Right lobe of liver (tissue), 6 donors: ENCODE results near the gene MYH15. TPM values are rescaled to one million over a fixed set of nuclear protein-coding genes. Genes with fewer than 3 reads are reported as not detected.

Experiments
- ATAC-seq, 4 donors: fragments of 200-7000 bp; cut with Tn5 transposase; one replicate each; pipeline ENCODE4 v1.9.1; 2020; ENCODE audit warnings: mild to moderate bottlenecking in 4 of 4, moderate library complexity in 4 of 4
- DNase-seq, 3 donors: peaks; one replicate each; pipeline ENCODE4 v3.0.0-alpha.2; 2020
- H3K27ac ChIP-seq, 3 donors: fragments of 200-600 bp; one replicate each; pipeline ENCODE4 v1.8.0; 2022
- H3K27me3 ChIP-seq, 2 donors: fragments of 200-600 bp; one replicate each; pipeline ENCODE4 v1.8.0; 2022
- H3K36me3 ChIP-seq, 4 donors: fragments of 200-600 bp; sonication (generic) in 1 of 4; one replicate each; pipeline versions ENCODE4 v1.5.1 to v1.8.0; 2017 to 2022; ENCODE audit warnings: control low read depth in 1 of 4
- H3K4me1 ChIP-seq, 4 donors: fragments of 200-600 bp; sonication (generic) in 1 of 4; one replicate each; pipeline versions ENCODE4 v1.5.1 to v1.8.0; 2017 to 2022; ENCODE audit warnings: control low read depth in 1 of 4
- H3K4me3 ChIP-seq, 3 donors: fragments of 200-600 bp; one replicate each; pipeline ENCODE4 v1.8.0; 2022
- H3K9me3 ChIP-seq, 4 donors: fragments of 200-600 bp; sonication (generic) in 1 of 4; one replicate each; pipeline versions ENCODE4 v1.5.1 to v1.8.0; 2017 to 2022; ENCODE audit warnings: control low read depth in 1 of 4
- CTCF ChIP-seq, 4 donors: fragments of 200-600 bp in 3 of 4; fragments of 450-650 bp in 1 of 4; IDR thresholded peaks; one replicate each; pipeline versions ENCODE4 v1.5.1 to v1.8.0; 2016 to 2022; ENCODE audit warnings: antibody characterized with exemption in 4 of 4, mild to moderate bottlenecking in 2 of 4
- POLR2A ChIP-seq: fragments of 450-650 bp; IDR thresholded peaks from one replicate; pipeline ENCODE4 v1.6.1; 2017; ENCODE audit warnings: antibody characterized with exemption, mild to moderate bottlenecking
- WGBS: methylation state at CpG from one replicate; pipeline ENCODE4 v1.1.6; 2018; ENCODE audit warnings: low coverage, low lambda C conversion rate; ENCODE audit not compliant: insufficient coverage; ENCODE audit errors: missing lambda C conversion rate; 5-methylcytosine and 5-hydroxymethylcytosine counted together
- intact Hi-C, 2 donors: fragments of 100-400 bp; cut with DNase I; formaldehyde crosslinking; loops; one replicate each; pipeline versions ENCODE4 v1.11.2 to v1.14.1; 2022
- total RNA-seq, 6 experiments: library from RNA; depleted of rRNA in 2 of 6; stranded (reverse); fragments of >200 nt in 2 of 6; fragmentation: NEBNext Ultra II Directional in 3 of 6; extraction: Animal tissue kit (Norgen Biotek cat#: 25700) in 3 of 6; gene quantifications; one replicate each; pipeline versions ENCODE4 v1.1.0 to v1.2.4, GENCODE V29; 2016 to 2023
- donor health status: DM: no; HTN: yes; CAD: no.
- donor health status: DM: no; HTN: no; CAD: no.
- donor health status: DM: no; HTN: no; CAD: no.
- donor health status: DM: no; HTN: yes; CAD: no.
- donor health status: DM: no; HTN: yes; CAD: no.

The MYH15 gene
- total RNA-seq, 6 experiments from 2014 or later: not detected

GRCh38 chr3:108342837-108343486 lies 167.4 kb downstream of the MYH15 start:
- 59% methylated on average over 4 of the region's 4 CpGs for WGBS
- intact Hi-C loops: no loop called here

GRCh38 chr3:108341911-108342310 lies 168.5 kb downstream of the MYH15 start:
- H3K4me3 ChIP-seq: no peak overlapping the region
- no peak for TF ChIP-seq CTCF (IDR thresholded peaks at IDR 0.05)
- no peak for TF ChIP-seq POLR2A
- H3K27ac ChIP-seq: no peak overlapping the region
- no peaks in the 10 kb centered on the region for H3K27me3 ChIP-seq
- 80% methylated on average over 6 of the region's 6 CpGs for WGBS
- intact Hi-C loops: no loop called here
- H3K36me3 ChIP-seq: no peaks in the 10 kb centered on the region
- no peaks in the 10 kb centered on the region for H3K9me3 ChIP-seq
- ATAC-seq (no peak), DNase-seq (no peak)
- peaks cover 0 to 14% (median 0%) of the 10 kb centered on the region in 4 donors for H3K4me1 ChIP-seq

More at GRCh38 chr3:108342837-108343486, 167.4 kb downstream of the MYH15 start:
- DNase-seq (no peak), ATAC-seq (peak in 2 of 4 donors; percentile 47 to 58)
- Histone ChIP-seq H3K4me3 (no peak overlapping the region), H3K36me3 (no peaks in the 10 kb centered on the region), H3K27me3 (no peaks in the 10 kb centered on the region), H3K9me3 (no peaks in the 10 kb centered on the region), H3K27ac (no peak overlapping the region), H3K4me1 (peaks cover 0 to 14% (median 0%) of the 10 kb centered on the region in 4 donors)
- TF ChIP-seq CTCF (IDR thresholded peaks at IDR 0.05) (no peak), POLR2A (no peak)

- Histone ChIP-seq H3K27ac (no peak overlapping the region), H3K4me3 (no peak overlapping the region), H3K4me1 (peaks cover 0 to 14% (median 0%) of the 10 kb centered on the region in 4 donors), H3K27me3 (no peaks in the 10 kb centered on the region), H3K9me3 (no peaks in the 10 kb centered on the region), H3K36me3 (no peaks in the 10 kb centered on the region)
- intact Hi-C loops: no loop called here
- DNase-seq (no peak), ATAC-seq (peak; percentile 30 to 75 (median 50))
- TF ChIP-seq CTCF (IDR thresholded peaks at IDR 0.05) (no peak), POLR2A (no peak)
These were observed 171.4 kb downstream of the MYH15 start for GRCh38 chr3:108338901-108339545.

- DNase-seq: no peak
- 83% methylated on average over 1 of the region's 1 CpG for WGBS
- no peak overlapping the region for H3K27ac ChIP-seq
These were observed 175.7 kb downstream of the MYH15 start for GRCh38 chr3:108334701-108335100.

More at GRCh38 chr3:108334701-108335100, 175.7 kb downstream of the MYH15 start:
- intact Hi-C loops: no loop called here
- Histone ChIP-seq H3K27me3 (no peaks in the 10 kb centered on the region), H3K4me3 (no peak overlapping the region), H3K4me1 (peaks cover 0 to 10% (median 0%) of the 10 kb centered on the region in 4 donors), H3K9me3 (no peaks in the 10 kb centered on the region), H3K36me3 (no peaks in the 10 kb centered on the region)
- no peak for ATAC-seq
- TF ChIP-seq POLR2A: no peak
- no peak for TF ChIP-seq CTCF (IDR thresholded peaks at IDR 0.05)
